Suppressor macrophage treated with lipopolysaccharide for 1 hour (primary cell): ENCODE results near the gene BDH1.
A peak's percentile ranks its signal among the peaks of the same experiment; 100 is the strongest.

ENCODE experiments used
- DNase-seq, 3 donors: peaks; one replicate each; pipeline ENCODE4 v3.0.0-alpha.2; 2020 to 2022

Gene BDH1

GRCh38 chr3:197504641-197505121 lies 51.1 kb downstream of the BDH1 start:
- no peak for DNase-seq

GRCh38 chr3:197504229-197504628 lies 51.5 kb downstream of the BDH1 start:
- no peak for DNase-seq

DNA sequence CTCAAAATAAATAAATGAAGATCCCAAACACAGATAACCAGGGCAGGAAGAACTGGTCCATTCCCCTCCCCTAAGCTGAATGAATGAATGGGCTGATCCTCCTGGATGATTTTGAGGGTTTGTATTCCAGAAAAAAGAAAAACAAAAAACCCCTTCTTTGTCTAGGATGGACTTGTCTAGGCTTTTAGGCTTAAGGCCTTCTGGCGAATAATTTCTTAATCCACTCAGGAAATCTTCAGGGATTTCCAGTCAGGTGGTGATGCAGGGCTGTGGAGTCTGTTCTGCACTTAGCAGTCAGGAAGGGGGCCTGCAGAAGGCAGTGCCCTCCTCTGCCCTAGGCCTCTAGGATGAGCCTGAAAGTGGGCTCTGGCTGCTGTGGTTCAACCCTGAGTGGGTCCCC lies 52.1 kb downstream of the BDH1 start:
- no peak for DNase-seq

- peak; percentile 81 to 83 (median 83) for DNase-seq
These were observed 53.7 kb downstream of the BDH1 start for GRCh38 chr3:197501879-197502620.

DNA sequence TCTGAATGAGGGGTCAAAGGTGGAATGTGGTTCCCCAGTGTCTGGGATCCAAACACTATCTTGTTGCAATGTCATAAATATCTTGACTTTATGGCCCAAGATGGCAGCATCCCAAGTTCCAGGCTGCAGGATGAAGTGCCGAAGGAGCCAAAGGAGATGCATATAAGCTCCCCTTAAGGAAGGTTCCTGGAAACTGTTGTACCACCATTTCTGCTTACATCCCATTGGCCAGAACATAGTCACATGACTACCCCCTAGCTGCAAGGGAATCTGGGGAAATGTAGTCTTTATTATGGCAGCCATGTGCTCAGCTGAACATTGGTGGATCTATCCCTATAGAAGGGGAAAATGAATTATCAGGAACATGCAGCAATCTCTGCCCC lies 54.3 kb downstream of the BDH1 start:
- DNase-seq, result peak in 2 of 3 donors; percentile 31 to 48

- no peak for DNase-seq
These were observed 55.0 kb downstream of the BDH1 start for GRCh38 chr3:197500812-197501211.

- DNase-seq, result no peak
These were observed 56.3 kb downstream of the BDH1 start for GRCh38 chr3:197499427-197499826.

DNA sequence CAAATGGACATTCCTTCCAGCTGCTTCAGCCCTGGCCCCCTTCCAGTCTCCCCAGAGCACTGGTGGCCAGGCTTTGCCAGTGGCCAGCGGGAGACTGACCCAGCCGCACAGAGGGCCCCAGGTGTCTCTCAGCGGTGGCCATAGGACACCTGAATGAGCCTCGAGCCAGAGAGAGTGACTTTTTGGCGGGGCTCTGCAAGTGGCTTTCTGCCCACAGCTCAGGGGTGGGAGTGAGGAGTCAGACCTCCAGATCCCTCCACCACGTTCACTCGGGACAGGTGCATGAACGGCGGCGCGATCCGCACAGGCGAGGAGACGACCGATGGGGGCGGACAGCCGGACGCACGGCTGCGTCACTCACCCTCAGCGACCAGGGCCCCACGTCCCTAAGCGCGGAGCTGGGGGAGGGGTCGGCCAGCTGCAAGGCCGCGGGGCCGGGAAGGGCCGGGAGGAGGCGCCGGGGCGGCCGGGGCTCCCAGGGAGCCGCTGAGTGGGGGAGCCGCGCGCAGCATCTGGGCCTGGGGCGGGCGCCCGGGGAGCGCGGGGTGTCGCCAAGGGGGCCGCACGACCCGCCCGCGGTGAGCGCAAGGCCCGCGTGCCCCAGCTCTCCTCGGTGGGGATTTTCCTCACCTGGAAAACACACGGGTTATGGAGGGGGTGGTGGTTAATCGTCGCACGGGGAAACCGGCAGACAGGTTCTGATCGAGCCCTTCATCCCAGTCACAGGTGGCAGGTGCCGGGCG lies 57.1 kb downstream of the BDH1 start:
- DNase-seq, result no peak

- no peak for DNase-seq
These were observed 59.0 kb downstream of the BDH1 start for GRCh38 chr3:197496746-197497125.

- DNase-seq, result no peak
These were observed 59.6 kb downstream of the BDH1 start for GRCh38 chr3:197495999-197496745.

- DNase-seq, result no peak
These were observed 60.3 kb downstream of the BDH1 start for GRCh38 chr3:197495499-197495898.

DNA sequence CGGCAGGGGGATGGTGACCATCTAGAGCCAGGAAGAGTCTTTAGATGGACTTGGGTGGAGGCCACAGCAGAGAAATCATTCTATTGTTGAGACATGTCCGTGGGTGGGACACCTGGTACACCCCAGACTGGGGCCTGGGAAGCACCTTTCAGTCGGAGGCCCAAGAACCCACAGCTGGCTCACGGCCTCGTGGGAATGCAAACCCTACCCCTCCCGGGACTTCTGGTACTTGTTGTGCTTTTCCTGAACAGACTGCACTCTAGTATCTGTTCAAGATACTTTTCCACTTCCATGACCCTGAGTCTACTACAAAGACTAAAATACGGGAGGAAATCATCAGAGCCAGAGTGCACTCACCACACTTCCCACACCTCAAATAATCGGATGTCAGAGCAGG lies 60.7 kb downstream of the BDH1 start:
- DNase-seq, result no peak

GRCh38 chr3:197494366-197495058 lies 61.3 kb downstream of the BDH1 start:
- no peak for DNase-seq

GRCh38 chr3:197493049-197493448 lies 62.7 kb downstream of the BDH1 start:
- no peak for DNase-seq

DNA sequence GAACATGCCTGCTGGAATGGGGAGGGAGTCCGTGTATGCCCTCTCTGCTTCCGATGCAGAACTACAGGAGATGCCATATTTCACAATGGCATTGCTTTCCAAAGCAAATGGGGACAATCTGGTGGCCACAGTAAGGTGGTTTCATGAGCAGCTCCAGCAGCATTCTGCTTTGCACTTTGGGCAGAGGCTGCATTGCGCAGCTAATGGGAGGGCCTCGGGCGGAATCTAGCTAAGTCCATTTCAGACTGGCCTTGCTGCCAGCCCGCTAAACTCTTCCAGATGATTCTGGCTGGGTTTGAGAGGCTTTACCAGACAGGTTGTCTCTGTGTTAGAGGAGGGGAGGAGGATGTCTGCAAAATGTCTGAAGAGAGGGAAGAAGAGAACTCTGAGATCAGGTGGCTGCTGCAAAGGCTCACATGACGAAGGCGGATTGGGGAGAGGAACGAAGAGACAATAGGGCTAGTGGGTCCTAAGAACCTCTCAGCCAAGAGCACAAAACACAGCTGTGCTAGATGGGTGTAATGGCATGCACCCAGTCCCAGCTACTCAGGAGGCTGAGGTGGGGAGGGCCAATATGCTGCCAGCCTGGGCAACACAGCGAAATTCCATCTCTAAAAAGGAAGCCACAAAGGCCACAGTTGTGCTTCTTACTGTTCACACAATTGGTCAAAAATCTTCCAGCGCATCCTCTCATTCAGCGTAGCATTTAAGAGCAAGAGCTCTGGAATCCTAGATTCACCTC lies 63.7 kb downstream of the BDH1 start:
- no peak for DNase-seq

GRCh38 chr3:197491478-197491877 lies 64.3 kb downstream of the BDH1 start:
- DNase-seq, result no peak

- no peak for DNase-seq
These were observed 65.4 kb downstream of the BDH1 start for GRCh38 chr3:197490098-197491058.

DNA sequence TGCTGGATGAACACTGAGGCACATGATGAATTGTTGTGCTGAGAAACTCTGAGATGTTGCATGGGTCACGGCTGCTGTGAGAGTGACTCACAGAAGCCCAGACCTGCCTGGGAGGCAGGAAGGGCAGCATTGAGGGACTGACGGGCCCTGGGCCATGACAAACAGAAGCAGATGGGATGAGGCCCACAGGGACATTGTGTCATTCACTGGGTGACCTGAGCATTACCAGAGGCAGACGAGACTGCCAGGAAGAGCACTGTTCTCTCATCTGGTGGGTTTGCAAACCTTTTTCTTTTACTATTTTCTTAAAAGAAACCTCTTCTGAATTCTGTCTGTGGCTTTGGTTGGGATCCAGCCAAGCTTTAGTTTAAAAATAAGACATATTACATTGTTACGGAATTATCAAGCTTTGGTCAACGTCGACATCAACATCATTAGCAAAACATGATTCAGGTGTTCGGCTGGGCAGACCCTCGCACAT lies 67.8 kb downstream of the BDH1 start:
- DNase-seq, result no peak

GRCh38 chr3:197486861-197487260 lies 68.9 kb downstream of the BDH1 start:
- DNase-seq, result no peak

DNA sequence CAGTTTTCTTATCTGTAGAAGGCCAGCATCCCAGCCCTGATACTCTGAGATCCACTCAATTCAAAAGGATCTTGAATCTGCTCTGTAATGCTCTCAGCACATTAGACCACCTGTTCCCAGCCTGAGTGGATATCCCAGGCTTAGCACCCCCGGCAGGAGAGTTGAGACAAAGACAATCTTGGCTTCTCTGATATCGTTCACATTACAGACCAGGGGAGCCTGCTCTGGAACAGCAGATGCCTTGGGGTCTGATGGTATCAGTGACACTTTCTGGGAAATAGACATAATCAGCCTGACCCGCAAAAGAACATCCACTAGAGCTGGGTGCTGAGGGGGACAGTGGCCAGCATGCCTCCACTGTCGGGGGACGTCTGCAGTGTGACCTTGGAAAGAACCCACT lies 70.6 kb downstream of the BDH1 start:
- no peak for DNase-seq
